Posterior vena cava (tissue), 2 donors: ENCODE results near the gene SDR39U1. TPM values are rescaled to one million over a fixed set of nuclear protein-coding genes. Genes with fewer than 3 reads are reported as not detected.

Source experiments
- DNase-seq: peaks from one replicate; pipeline ENCODE4 v3.0.0-alpha.2; 2020; ENCODE audit warnings: low spot score
- intact Hi-C, 2 donors: fragments of 100-400 bp; cut with DNase I; formaldehyde crosslinking; loops; one replicate each; pipeline versions ENCODE4 v1.14.1 to v1.14.2; 2022 to 2023
- total RNA-seq, 2 donors: library from RNA; stranded (reverse); fragmentation: NEBNext Ultra II Directional; extraction: Animal tissue kit (Norgen Biotek cat#: 25700); gene quantifications; one replicate each; pipeline ENCODE4 v1.2.1, GENCODE V29; 2021
- donor health status: DM: yes; HTN: yes; CAD: no.
- donor health status: DM: yes; HTN: yes; CAD: no.

Gene SDR39U1
- total RNA-seq, 2 donors from 2014 or later, result 31.6 to 36.4 TPM

- intact Hi-C loops, result no loop called here
- DNase-seq, result no peak
Measured at GRCh38 chr14:24434036-24434435, 8.5 kb downstream of the SDR39U1 start.

GRCh38 chr14:24432259-24433131 is 10.1 kb downstream of the SDR39U1 start:
- no peak for DNase-seq
- intact Hi-C loops, result no loop called here

GRCh38 chr14:24431569-24432258 is 10.9 kb downstream of the SDR39U1 start:
- intact Hi-C loops, result loop anchor here in 1 of 2 donors (1.0 kb wide), 1 partner anchor 97 kb away; no protein-coding TSS in a partner anchor
- DNase-seq, result peak; percentile 96

- no peak for DNase-seq
- intact Hi-C loops, result loop anchor here (1.0 kb wide), 2 partner anchors 65 to 97 kb away; no protein-coding TSS in a partner anchor
Measured at GRCh38 chr14:24430682-24431568, 11.7 kb downstream of the SDR39U1 start.

- intact Hi-C loops, result loop anchor here in 1 of 2 donors (1.0 kb wide), 1 partner anchor 64 kb away; no protein-coding TSS in a partner anchor
- DNase-seq, result peak; percentile 95
Measured at GRCh38 chr14:24430143-24430681, 12.4 kb downstream of the SDR39U1 start.

- DNase-seq, result peak; percentile 97
- intact Hi-C loops, result loop anchor here (1.0 kb wide), 2 partner anchors 12 to 63 kb away; no protein-coding TSS in a partner anchor
Measured at GRCh38 chr14:24429395-24430142, 13.0 kb downstream of the SDR39U1 start, which contains the start of the genes CBLN3 and KHNYN. Gene CBLN3 (minus strand): TSS chr14:24429668. CDS start chr14:24429054, 614 bp downstream. Gene KHNYN (plus strand): TSS chr14:24429954. CDS start chr14:24430731, 777 bp downstream.

- intact Hi-C loops, result loop anchor here in 1 of 2 donors (1.0 kb wide), 1 partner anchor 12 kb away; no protein-coding TSS in a partner anchor
- peak; percentile 76 for DNase-seq
Measured at GRCh38 chr14:24428628-24429394, 13.8 kb downstream of the SDR39U1 start.

GRCh38 chr14:24427537-24428508 is 14.8 kb downstream of the SDR39U1 start:
- DNase-seq, result peak; percentile 71
- intact Hi-C loops, result no loop called here

- intact Hi-C loops, result no loop called here
- peak; percentile 58 for DNase-seq
Measured at GRCh38 chr14:24426912-24427536, 15.6 kb downstream of the SDR39U1 start.

- intact Hi-C loops, result no loop called here
- DNase-seq, result no peak
Measured at GRCh38 chr14:24426150-24426911, 16.2 kb downstream of the SDR39U1 start.

GRCh38 chr14:24425704-24426103 is 16.9 kb downstream of the SDR39U1 start:
- intact Hi-C loops, result no loop called here

GRCh38 chr14:24422694-24423601 is 19.6 kb downstream of the SDR39U1 start:
- intact Hi-C loops, result no loop called here
- DNase-seq, result no peak

More at GRCh38 chr14:24425704-24426103, 16.9 kb downstream of the SDR39U1 start:
- DNase-seq, result no peak

GRCh38 chr14:24422261-24422660 is 20.3 kb downstream of the SDR39U1 start:
- DNase-seq, result no peak
- intact Hi-C loops, result no loop called here

- DNase-seq, result peak; percentile 47
- intact Hi-C loops, result no loop called here
Measured at GRCh38 chr14:24418492-24418873, 24.1 kb downstream of the SDR39U1 start.
